Measurements from ENCODE around the gene FAP.

The FAP gene

GRCh38 chr2:162153608-162154224, 89.5 kb downstream of the FAP start:
- no peaks in the 10 kb centered on the region for H3K36me3 ChIP-seq (ENCODE audit: control insufficient read depth in 2 of 2, insufficient read depth in 1 of 2, low read length in 2 of 2)
- H3K4me3 ChIP-seq (ENCODE audit: low read depth, low read length), result no peak overlapping the region
- CTCF ChIA-PET, result interaction anchor here (0.6 to 7.3 kb wide), 23 partner anchors 9 to 527 kb away, joined by 3 to 112 read pairs (median 4); no protein-coding TSS in a partner anchor
- H3K9me3 ChIP-seq (ENCODE audit: control insufficient read depth, insufficient read depth, low read depth, low read length), result no peaks in the 10 kb centered on the region
- no peak overlapping the region for H3K27ac ChIP-seq (ENCODE audit: extremely low read depth, low read depth, low read length)
- POLR2A ChIA-PET, result no interaction called here
- H3K4me1 ChIP-seq (ENCODE audit: control insufficient read depth, insufficient read depth, low read length), result no peaks in the 10 kb centered on the region
- TF ChIP-seq IKZF3 (tag by site-specific recombination; IDR thresholded peaks at IDR 0.05), result no peak
- TF ChIP-seq ATF2 (tag by site-specific recombination; IDR thresholded peaks at IDR 0.05; ENCODE audit: low read depth), result no peak
- TF ChIP-seq PRDM1 (tag by site-specific recombination; IDR thresholded peaks at IDR 0.05), result 0 out of 2 replicates have a peak, but pooled peaks have one; percentile 10
- TF ChIP-seq ZNF654 (tag by site-specific recombination; IDR thresholded peaks at IDR 0.05; ENCODE audit: low read depth), result peak; percentile 52
- peak; percentile 30; the same call in 1 of the 2 replicates for TF ChIP-seq CTCF (tag by site-specific recombination; IDR thresholded peaks at IDR 0.05)

DNA sequence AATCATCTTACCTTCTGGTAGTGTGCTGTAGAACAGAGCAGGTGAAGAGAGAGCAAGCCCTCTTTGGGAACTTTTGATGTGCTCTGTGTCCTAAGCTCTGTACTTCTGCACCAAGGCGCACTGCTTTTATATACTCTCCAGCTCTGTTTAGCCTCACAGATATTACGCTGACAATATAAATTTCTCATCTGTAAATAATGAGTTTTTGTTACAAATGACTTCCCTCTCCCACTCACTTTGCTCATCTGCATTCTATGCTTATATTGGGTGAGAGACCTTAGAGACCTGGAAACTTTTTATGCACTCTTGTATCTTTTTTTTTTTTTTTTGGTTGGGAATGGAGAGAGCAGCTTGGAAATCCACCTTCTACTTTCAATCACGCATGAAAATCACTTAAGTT, 91.1 kb downstream of the FAP start, which contains the start of gene GCG:
Gene GCG, minus strand, starts transcription at position 101 of the 400 bp plus-strand sequence. CDS start 3,069 bp downstream, outside the sequence.
- H3K9me3 ChIP-seq (ENCODE audit: control insufficient read depth, insufficient read depth, low read depth, low read length), result no peaks in the 10 kb centered on the region
- no peak within 1 kb of the TSS for H3K4me3 ChIP-seq (ENCODE audit: low read depth, low read length)
- H3K36me3 ChIP-seq (ENCODE audit: control insufficient read depth in 2 of 2, insufficient read depth in 1 of 2, low read length in 2 of 2), result no peaks in the 10 kb centered on the region
- CTCF ChIA-PET, result interaction anchor here (0.6 to 7.3 kb wide), 5 partner anchors 11 to 145 kb away, joined by 3 to 112 read pairs (median 4); no protein-coding TSS in a partner anchor
- POLR2A ChIA-PET, result no interaction called here
- H3K27ac ChIP-seq (ENCODE audit: extremely low read depth, low read depth, low read length), result no peak within 1 kb of the TSS
- no peaks in the 10 kb centered on the region for H3K4me1 ChIP-seq (ENCODE audit: control insufficient read depth, insufficient read depth, low read length)
- TF ChIP-seq ZNF112 (tag by site-specific recombination; IDR thresholded peaks at IDR 0.05) (no peak), ZNF830 (tag by site-specific recombination; IDR thresholded peaks at IDR 0.05; ENCODE audit: low read depth) (no peak), GFI1B (tag by site-specific recombination; IDR thresholded peaks at IDR 0.05) (no peak), ZNF37A (tag by site-specific recombination; IDR thresholded peaks at IDR 0.05) (no peak), TSHZ1 (tag by site-specific recombination; IDR thresholded peaks at IDR 0.05; ENCODE audit: borderline replicate concordance) (no peak), PRDM1 (tag by site-specific recombination; IDR thresholded peaks at IDR 0.05) (no peak), KLF8 (tag by site-specific recombination; IDR thresholded peaks at IDR 0.05) (no peak), ZNF132 (tag by site-specific recombination; IDR thresholded peaks at IDR 0.05; ENCODE audit: borderline replicate concordance) (no peak)
- TF ChIP-seq, protein P1, sequence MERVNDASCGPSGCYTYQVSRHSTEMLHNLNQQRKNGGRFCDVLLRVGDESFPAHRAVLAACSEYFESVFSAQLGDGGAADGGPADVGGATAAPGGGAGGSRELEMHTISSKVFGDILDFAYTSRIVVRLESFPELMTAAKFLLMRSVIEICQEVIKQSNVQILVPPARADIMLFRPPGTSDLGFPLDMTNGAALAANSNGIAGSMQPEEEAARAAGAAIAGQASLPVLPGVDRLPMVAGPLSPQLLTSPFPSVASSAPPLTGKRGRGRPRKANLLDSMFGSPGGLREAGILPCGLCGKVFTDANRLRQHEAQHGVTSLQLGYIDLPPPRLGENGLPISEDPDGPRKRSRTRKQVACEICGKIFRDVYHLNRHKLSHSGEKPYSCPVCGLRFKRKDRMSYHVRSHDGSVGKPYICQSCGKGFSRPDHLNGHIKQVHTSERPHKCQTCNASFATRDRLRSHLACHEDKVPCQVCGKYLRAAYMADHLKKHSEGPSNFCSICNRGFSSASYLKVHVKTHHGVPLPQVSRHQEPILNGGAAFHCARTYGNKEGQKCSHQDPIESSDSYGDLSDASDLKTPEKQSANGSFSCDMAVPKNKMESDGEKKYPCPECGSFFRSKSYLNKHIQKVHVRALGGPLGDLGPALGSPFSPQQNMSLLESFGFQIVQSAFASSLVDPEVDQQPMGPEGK (tag by site-specific recombination; IDR thresholded peaks at IDR 0.05), result no peak
- TF ChIP-seq, protein P2, sequence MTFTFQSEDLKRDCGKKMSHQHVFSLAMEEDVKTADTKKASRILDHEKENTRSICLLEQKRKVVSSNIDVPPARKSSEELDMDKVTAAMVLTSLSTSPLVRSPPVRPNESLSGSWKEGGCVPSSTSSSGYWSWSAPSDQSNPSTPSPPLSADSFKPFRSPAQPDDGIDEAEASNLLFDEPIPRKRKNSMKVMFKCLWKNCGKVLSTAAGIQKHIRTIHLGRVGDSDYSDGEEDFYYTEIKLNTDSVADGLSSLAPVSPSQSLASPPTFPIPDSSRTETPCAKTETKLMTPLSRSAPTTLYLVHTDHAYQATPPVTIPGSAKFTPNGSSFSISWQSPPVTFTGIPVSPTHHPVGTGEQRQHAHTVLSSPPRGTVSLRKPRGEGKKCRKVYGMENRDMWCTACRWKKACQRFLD (tag by site-specific recombination; IDR thresholded peaks at IDR 0.05), result no peak
- TF ChIP-seq, protein P3, sequence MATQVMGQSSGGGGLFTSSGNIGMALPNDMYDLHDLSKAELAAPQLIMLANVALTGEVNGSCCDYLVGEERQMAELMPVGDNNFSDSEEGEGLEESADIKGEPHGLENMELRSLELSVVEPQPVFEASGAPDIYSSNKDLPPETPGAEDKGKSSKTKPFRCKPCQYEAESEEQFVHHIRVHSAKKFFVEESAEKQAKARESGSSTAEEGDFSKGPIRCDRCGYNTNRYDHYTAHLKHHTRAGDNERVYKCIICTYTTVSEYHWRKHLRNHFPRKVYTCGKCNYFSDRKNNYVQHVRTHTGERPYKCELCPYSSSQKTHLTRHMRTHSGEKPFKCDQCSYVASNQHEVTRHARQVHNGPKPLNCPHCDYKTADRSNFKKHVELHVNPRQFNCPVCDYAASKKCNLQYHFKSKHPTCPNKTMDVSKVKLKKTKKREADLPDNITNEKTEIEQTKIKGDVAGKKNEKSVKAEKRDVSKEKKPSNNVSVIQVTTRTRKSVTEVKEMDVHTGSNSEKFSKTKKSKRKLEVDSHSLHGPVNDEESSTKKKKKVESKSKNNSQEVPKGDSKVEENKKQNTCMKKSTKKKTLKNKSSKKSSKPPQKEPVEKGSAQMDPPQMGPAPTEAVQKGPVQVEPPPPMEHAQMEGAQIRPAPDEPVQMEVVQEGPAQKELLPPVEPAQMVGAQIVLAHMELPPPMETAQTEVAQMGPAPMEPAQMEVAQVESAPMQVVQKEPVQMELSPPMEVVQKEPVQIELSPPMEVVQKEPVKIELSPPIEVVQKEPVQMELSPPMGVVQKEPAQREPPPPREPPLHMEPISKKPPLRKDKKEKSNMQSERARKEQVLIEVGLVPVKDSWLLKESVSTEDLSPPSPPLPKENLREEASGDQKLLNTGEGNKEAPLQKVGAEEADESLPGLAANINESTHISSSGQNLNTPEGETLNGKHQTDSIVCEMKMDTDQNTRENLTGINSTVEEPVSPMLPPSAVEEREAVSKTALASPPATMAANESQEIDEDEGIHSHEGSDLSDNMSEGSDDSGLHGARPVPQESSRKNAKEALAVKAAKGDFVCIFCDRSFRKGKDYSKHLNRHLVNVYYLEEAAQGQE (tag by site-specific recombination; IDR thresholded peaks at IDR 0.05), result no peak
- TF ChIP-seq, protein P4, sequence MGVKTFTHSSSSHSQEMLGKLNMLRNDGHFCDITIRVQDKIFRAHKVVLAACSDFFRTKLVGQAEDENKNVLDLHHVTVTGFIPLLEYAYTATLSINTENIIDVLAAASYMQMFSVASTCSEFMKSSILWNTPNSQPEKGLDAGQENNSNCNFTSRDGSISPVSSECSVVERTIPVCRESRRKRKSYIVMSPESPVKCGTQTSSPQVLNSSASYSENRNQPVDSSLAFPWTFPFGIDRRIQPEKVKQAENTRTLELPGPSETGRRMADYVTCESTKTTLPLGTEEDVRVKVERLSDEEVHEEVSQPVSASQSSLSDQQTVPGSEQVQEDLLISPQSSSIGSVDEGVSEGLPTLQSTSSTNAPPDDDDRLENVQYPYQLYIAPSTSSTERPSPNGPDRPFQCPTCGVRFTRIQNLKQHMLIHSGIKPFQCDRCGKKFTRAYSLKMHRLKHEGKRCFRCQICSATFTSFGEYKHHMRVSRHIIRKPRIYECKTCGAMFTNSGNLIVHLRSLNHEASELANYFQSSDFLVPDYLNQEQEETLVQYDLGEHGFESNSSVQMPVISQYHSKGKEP (tag by site-specific recombination; IDR thresholded peaks at IDR 0.05), result no peak

Measured in HEK293 (cell line).